GM19468 (cell line): Measurements from ENCODE around the gene UBXN10.

ENCODE experiments used
- ATAC-seq: cut with Tn5 transposase; IDR thresholded peaks from one replicate; pipeline ENCODE4 v1.9.1; 2021; ENCODE audit warnings: mild to moderate bottlenecking, moderate library complexity, moderate number of reproducible peaks; ENCODE audit not compliant: unreplicated experiment; ENCODE audit errors: extremely low read depth

The UBXN10 gene

GRCh38 chr1:20185834-20186782, at the start of gene UBXN10, which contains the start of gene PLA2G2C:
Gene UBXN10, plus strand, starts transcription at chr1:20186096. Its CDS starts 4,466 bp downstream, at chr1:20190562.
Gene PLA2G2C, minus strand, starts transcription at chr1:20186518. Its CDS starts 9,155 bp downstream, at chr1:20177363.
- ATAC-seq: no peak

GRCh38 chr1:20136249-20136648, 49.6 kb upstream of the UBXN10 start:
- ATAC-seq: no peak

GRCh38 chr1:20137055-20137454, 48.8 kb upstream of the UBXN10 start:
- ATAC-seq: no peak

GRCh38 chr1:20137604-20138003, 48.3 kb upstream of the UBXN10 start:
- no peak for ATAC-seq

- ATAC-seq: no peak
Observed at GRCh38 chr1:20138346-20138745, 47.5 kb upstream of the UBXN10 start.

GRCh38 chr1:20138961-20139550, 46.8 kb upstream of the UBXN10 start, which contains the start of gene PLA2G2F:
Gene PLA2G2F, plus strand, starts transcription at chr1:20139323. Its CDS starts 105 bp downstream, at chr1:20139428.
- no peak for ATAC-seq

- ATAC-seq: no peak
Observed at GRCh38 chr1:20139776-20140612, 45.9 kb upstream of the UBXN10 start.

GRCh38 chr1:20141001-20141400, 44.9 kb upstream of the UBXN10 start:
- ATAC-seq: no peak

- ATAC-seq: no peak
Observed at GRCh38 chr1:20141466-20141865, 44.4 kb upstream of the UBXN10 start.

GRCh38 chr1:20142001-20142710, 43.7 kb upstream of the UBXN10 start:
- ATAC-seq: no peak

GRCh38 chr1:20143318-20143717, 42.6 kb upstream of the UBXN10 start:
- no peak for ATAC-seq

- ATAC-seq: no peak
Observed at GRCh38 chr1:20143734-20144565, 41.9 kb upstream of the UBXN10 start.

- ATAC-seq: no peak
Observed at GRCh38 chr1:20147846-20148570, 37.9 kb upstream of the UBXN10 start.

GRCh38 chr1:20148571-20149500, 37.1 kb upstream of the UBXN10 start:
- no peak for ATAC-seq

- ATAC-seq: no peak
Observed at GRCh38 chr1:20149601-20150325, 36.1 kb upstream of the UBXN10 start.

GRCh38 chr1:20150326-20150705, 35.6 kb upstream of the UBXN10 start:
- no peak for ATAC-seq

GRCh38 chr1:20150969-20151368, 34.9 kb upstream of the UBXN10 start:
- ATAC-seq: no peak
